ENCODE results near the gene SNTB2. TPM values are rescaled to one million over a fixed set of nuclear protein-coding genes. Genes with fewer than 3 reads are reported as not detected.

SNTB2 gene
- total RNA-seq, 1 donor from 2014 or later = 5.8 TPM

GRCh38 chr16:69315486-69316311 is 128.7 kb downstream of the SNTB2 start:
- TF ChIP-seq CTCF (conservative IDR thresholded peaks at IDR 0.05; ENCODE audit: low read depth, low read length) = no peak
- DNase-seq (ENCODE audit: low read depth) = no peak
- H3K4me3 ChIP-seq (ENCODE audit: low read depth, low read length) = no peak overlapping the region

GRCh38 chr16:69316595-69317034 is 129.7 kb downstream of the SNTB2 start:
- no peak for DNase-seq (ENCODE audit: low read depth)
- no peak for TF ChIP-seq CTCF (conservative IDR thresholded peaks at IDR 0.05; ENCODE audit: low read depth, low read length)

GRCh38 chr16:69318177-69318910 is 131.4 kb downstream of the SNTB2 start:
- DNase-seq (ENCODE audit: low read depth) = no peak
- no peak overlapping the region for H3K4me3 ChIP-seq (ENCODE audit: low read depth, low read length)
- no peak for TF ChIP-seq CTCF (conservative IDR thresholded peaks at IDR 0.05; ENCODE audit: low read depth, low read length)

More at GRCh38 chr16:69316595-69317034, 129.7 kb downstream of the SNTB2 start:
- no peak overlapping the region for H3K4me3 ChIP-seq (ENCODE audit: low read depth, low read length)

GRCh38 chr16:69318911-69319289 is 131.9 kb downstream of the SNTB2 start:
- no peak for TF ChIP-seq CTCF (conservative IDR thresholded peaks at IDR 0.05; ENCODE audit: low read depth, low read length)

GRCh38 chr16:69319381-69319780 is 132.4 kb downstream of the SNTB2 start:
- no peak for DNase-seq (ENCODE audit: low read depth)
- TF ChIP-seq CTCF (conservative IDR thresholded peaks at IDR 0.05; ENCODE audit: low read depth, low read length) = no peak
- no peak overlapping the region for H3K4me3 ChIP-seq (ENCODE audit: low read depth, low read length)

More at GRCh38 chr16:69318911-69319289, 131.9 kb downstream of the SNTB2 start:
- no peak overlapping the region for H3K4me3 ChIP-seq (ENCODE audit: low read depth, low read length)
- no peak for DNase-seq (ENCODE audit: low read depth)

GRCh38 chr16:69319826-69320739 is 133.1 kb downstream of the SNTB2 start:
- H3K4me3 ChIP-seq (ENCODE audit: low read depth, low read length) = no peak overlapping the region
- no peak for TF ChIP-seq CTCF (conservative IDR thresholded peaks at IDR 0.05; ENCODE audit: low read depth, low read length)

More at GRCh38 chr16:69319826-69320739, 133.1 kb downstream of the SNTB2 start:
- no peak for DNase-seq (ENCODE audit: low read depth)
